Keratinocyte (primary cell): Measurements from ENCODE around the gene TMPRSS13. TPM values are rescaled to one million over a fixed set of nuclear protein-coding genes. Genes with fewer than 3 reads are reported as not detected.
A peak's percentile ranks its signal among the peaks of the same experiment; 100 is the strongest.
"Not testable (repeated sequence)": the region's sequence is repeated elsewhere in the genome, so short reads cannot be mapped to it uniquely, and the experiment has no call there.

ENCODE experiments used
- DNase-seq: peaks from one replicate; pipeline ENCODE4 v3.0.0-alpha.2; 2011; ENCODE audit warnings: low read depth, missing footprints, low spot score
- FAIRE-seq: peaks from 2 replicates; lab custom pipeline; 2011; peaks lifted over from hg19 to GRCh38; lab: Jason Lieb, UNC
- H2AFZ ChIP-seq: 2 replicates; pipeline ENCODE4 v1.6.0; 2012; ENCODE audit warnings: low read length, control low read depth, inconsistent platforms; ENCODE audit not compliant: control insufficient read depth
- H3K27ac ChIP-seq: 2 replicates; pipeline ENCODE4 v1.5.1; 2011; ENCODE audit warnings: low read length; ENCODE audit not compliant: control insufficient read depth, insufficient read depth
- H3K27me3 ChIP-seq: 3 replicates; pipeline ENCODE4 v1.6.0; 2011; ENCODE audit warnings: low read length; ENCODE audit not compliant: control insufficient read depth, insufficient read depth; ENCODE audit errors: extremely low read depth
- H3K36me3 ChIP-seq, 2 experiments: 2 replicates in 1 of 2; 3 replicates in 1 of 2; pipeline ENCODE4 v1.5.1; 2011; ENCODE audit warnings: low read length in 2 of 2, mild to moderate bottlenecking in 1 of 2; ENCODE audit not compliant: control insufficient read depth in 2 of 2, insufficient read depth in 2 of 2; ENCODE audit errors: extremely low read depth in 1 of 2
- H3K4me1 ChIP-seq: 3 replicates; pipeline ENCODE4 v1.5.1; 2011; ENCODE audit warnings: low read length; ENCODE audit not compliant: control insufficient read depth, insufficient read depth; ENCODE audit errors: extremely low read depth
- H3K4me2 ChIP-seq: 3 replicates; pipeline ENCODE4 v1.6.0; 2011; ENCODE audit warnings: low read depth, low read length; ENCODE audit not compliant: control insufficient read depth, insufficient read depth; ENCODE audit errors: extremely low read depth
- H3K4me3 ChIP-seq, 3 experiments: fragments of 200-600 bp in 1 of 3; sonication (generic) in 1 of 3; 2 replicates in 2 of 3; 3 replicates in 1 of 3; pipeline ENCODE4 v1.5.1; 2011 to 2016; ENCODE audit warnings: low read length in 3 of 3, mild to moderate bottlenecking in 3 of 3, control low read depth in 2 of 3, inconsistent platforms in 1 of 3, low read depth in 1 of 3, mixed read lengths in 1 of 3, mixed run types in 1 of 3, moderate library complexity in 1 of 3; ENCODE audit not compliant: control insufficient read depth in 2 of 3, insufficient read depth in 2 of 3; ENCODE audit errors: extremely low read depth in 1 of 3
- H3K79me2 ChIP-seq: 2 replicates; pipeline ENCODE4 v1.6.0; 2012; ENCODE audit warnings: low read length; ENCODE audit not compliant: control insufficient read depth, insufficient read depth
- H3K9ac ChIP-seq: 3 replicates; pipeline ENCODE4 v1.6.0; 2011; ENCODE audit warnings: low read length; ENCODE audit not compliant: control insufficient read depth, insufficient read depth; ENCODE audit errors: extremely low read depth
- H3K9me1 ChIP-seq: 3 replicates; pipeline ENCODE4 v1.6.0; 2011; ENCODE audit warnings: low read length; ENCODE audit not compliant: control insufficient read depth, insufficient read depth; ENCODE audit errors: extremely low read depth
- H3K9me3 ChIP-seq: 2 replicates; pipeline ENCODE4 v1.5.1; 2012; ENCODE audit warnings: low read depth, low read length; ENCODE audit not compliant: control insufficient read depth
- H4K20me1 ChIP-seq: 3 replicates; pipeline ENCODE4 v1.6.0; 2011; ENCODE audit warnings: low read length; ENCODE audit not compliant: control insufficient read depth, insufficient read depth; ENCODE audit errors: extremely low read depth
- EZH2 ChIP-seq: IDR thresholded peaks from one replicate; pipeline ENCODE4 v1.6.1; 2012; ENCODE audit warnings: inconsistent platforms, mild to moderate bottlenecking, low read length, moderate library complexity
- dilution Hi-C: fragments of 300-500 bp; cut with MboI; formaldehyde crosslinking; loops from one replicate; pipeline ENCODE4 v1.7.0; 2020; ENCODE audit warnings: low sequenced_read_pairs; ENCODE audit not compliant: extremely low pct_ligation_motif_present
- polyA minus RNA-seq, 3 experiments: library from RNA; depleted of rRNA, polyadenylated mRNA; stranded (reverse); fragments of >200 nt; gene quantifications; 1 replicate in 1 of 3; 2 replicates in 1 of 3; 3 replicates in 1 of 3; pipeline ENCODE4 v1.2.3, GENCODE V29; 2011
- polyA plus RNA-seq, 5 experiments: library from polyadenylated mRNA; depleted of rRNA in 3 of 5; stranded (reverse) in 3 of 5; stranded (forward) in 1 of 5; unstranded in 1 of 5; fragments of >200 nt; gene quantifications; 1 replicate in 1 of 5; 2 replicates in 3 of 5; 3 replicates in 1 of 5; pipeline versions ENCODE4 v1.2.1 to v1.2.3, GENCODE V29; 2011 to 2012; ENCODE audit warnings: missing spikeins in 2 of 5, low read depth in 1 of 5, low replicate concordance in 1 of 5
- TF ChIP-seq, protein P1 (sequence below), 3 experiments: IDR thresholded peaks in 1 of 3; conservative IDR thresholded peaks in 1 of 3; optimal IDR thresholded peaks in 1 of 3; 2 replicates in 2 of 3; 3 replicates in 1 of 3; pipeline versions ENCODE3 to v1.5.1; 2011; ENCODE audit warnings: low read length in 3 of 3, mild to moderate bottlenecking in 3 of 3, moderate library complexity in 2 of 3, control low read depth in 1 of 3, inconsistent platforms in 1 of 3; ENCODE audit not compliant: insufficient read depth in 2 of 3; ENCODE audit errors: extremely low read depth in 1 of 3

TMPRSS13 gene
- polyA plus RNA-seq, result 0.95 to 5.2 TPM (median 1.8 TPM) in 3 replicates
- 13.2 TPM for polyA plus RNA-seq (2011; ENCODE audit: low read depth)
- 0.85 and 0.90 TPM in 2 replicates for polyA plus RNA-seq (2011; cell fraction: cytosol; rRNA removed)
- 1.3 and 1.4 TPM in 2 replicates for polyA plus RNA-seq (2011; cell fraction: nucleus; rRNA removed)
- 0.97 and 18.9 TPM in 2 replicates for polyA plus RNA-seq (2012; ENCODE audit: low replicate concordance)
- 1.2 to 4.4 TPM (median 1.5 TPM) in 3 replicates for polyA minus RNA-seq
- 2.1 TPM for polyA minus RNA-seq (2011; cell fraction: cytosol; rRNA and poly(A)+ RNA removed)
- polyA minus RNA-seq (2011; cell fraction: nucleus; rRNA and poly(A)+ RNA removed), result 1.9 and 3.2 TPM in 2 replicates

DNA sequence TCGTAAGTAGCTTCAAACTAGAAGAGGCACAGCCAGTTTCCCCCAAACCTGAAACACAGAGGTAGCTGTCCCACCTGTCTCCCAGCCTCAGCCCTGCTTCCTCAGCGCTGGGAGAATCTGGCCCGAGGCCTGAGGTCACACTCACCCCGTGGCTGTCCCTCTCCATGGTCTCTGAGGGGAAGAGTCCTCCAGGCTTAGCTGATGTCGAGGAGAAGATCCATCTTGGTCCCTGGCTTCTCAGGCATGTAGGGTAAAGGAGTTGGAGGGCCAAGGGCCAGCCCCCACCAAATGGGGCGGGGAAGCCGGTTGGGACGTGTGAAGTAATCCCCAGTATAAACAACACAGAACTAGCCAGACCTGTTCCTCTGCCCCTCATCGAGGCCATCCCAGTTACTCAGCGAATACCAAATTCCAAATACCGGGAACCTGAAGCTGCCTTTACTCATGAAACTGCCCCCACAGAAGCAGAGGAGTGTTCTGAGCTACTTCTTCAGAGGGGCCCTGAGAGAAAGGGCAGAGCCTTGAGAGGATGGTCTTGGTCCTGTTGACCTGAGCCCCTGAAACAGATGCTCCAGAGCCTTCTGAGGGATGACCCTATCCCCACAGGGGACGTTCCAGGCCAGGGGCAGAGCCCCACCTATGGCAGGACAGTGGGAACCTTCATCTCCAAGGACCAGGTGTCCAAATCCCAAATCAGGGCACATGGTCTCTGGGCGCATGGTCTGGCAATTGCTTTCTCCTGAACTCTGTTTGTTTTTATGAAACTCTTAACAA is at the start of gene TMPRSS13:
TMPRSS13 (minus strand) TSS at position 261 of the 774 bp plus-strand sequence; CDS start at position 166, 95 bp downstream.
- Histone ChIP-seq H3K4me3 (peak within 1 kb of the TSS in 2 of 3 experiments; percentile 8 to 40), H3K9me1 (no peaks in the 10 kb centered on the region), H3K9ac (peak within 1 kb of the TSS; percentile 41), H4K20me1 (no peaks in the 10 kb centered on the region), H3K27me3 (no peaks in the 10 kb centered on the region), H2AFZ (peak within 1 kb of the TSS; percentile 41), H3K4me2 (peak within 1 kb of the TSS; percentile 66), H3K4me1 (peaks cover 13% of the 10 kb centered on the region), H3K36me3 (no peaks in the 10 kb centered on the region), H3K9me3 (no peaks in the 10 kb centered on the region), H3K79me2 (no peaks in the 10 kb centered on the region), H3K27ac (no peak within 1 kb of the TSS)
- TF ChIP-seq, protein P1, sequence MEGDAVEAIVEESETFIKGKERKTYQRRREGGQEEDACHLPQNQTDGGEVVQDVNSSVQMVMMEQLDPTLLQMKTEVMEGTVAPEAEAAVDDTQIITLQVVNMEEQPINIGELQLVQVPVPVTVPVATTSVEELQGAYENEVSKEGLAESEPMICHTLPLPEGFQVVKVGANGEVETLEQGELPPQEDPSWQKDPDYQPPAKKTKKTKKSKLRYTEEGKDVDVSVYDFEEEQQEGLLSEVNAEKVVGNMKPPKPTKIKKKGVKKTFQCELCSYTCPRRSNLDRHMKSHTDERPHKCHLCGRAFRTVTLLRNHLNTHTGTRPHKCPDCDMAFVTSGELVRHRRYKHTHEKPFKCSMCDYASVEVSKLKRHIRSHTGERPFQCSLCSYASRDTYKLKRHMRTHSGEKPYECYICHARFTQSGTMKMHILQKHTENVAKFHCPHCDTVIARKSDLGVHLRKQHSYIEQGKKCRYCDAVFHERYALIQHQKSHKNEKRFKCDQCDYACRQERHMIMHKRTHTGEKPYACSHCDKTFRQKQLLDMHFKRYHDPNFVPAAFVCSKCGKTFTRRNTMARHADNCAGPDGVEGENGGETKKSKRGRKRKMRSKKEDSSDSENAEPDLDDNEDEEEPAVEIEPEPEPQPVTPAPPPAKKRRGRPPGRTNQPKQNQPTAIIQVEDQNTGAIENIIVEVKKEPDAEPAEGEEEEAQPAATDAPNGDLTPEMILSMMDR (optimal IDR thresholded peaks at IDR 0.05 in 1 of 3, IDR thresholded peaks at IDR 0.05 in 1 of 3, conservative IDR thresholded peaks at IDR 0.05 in 1 of 3; ENCODE audit: extremely low read depth in 1 of 3, insufficient read depth in 2 of 3, low read length in 3 of 3), result no peak
- no peak for TF ChIP-seq EZH2
- dilution Hi-C loops, result no loop called here
- DNase-seq (peak; percentile 17), FAIRE-seq (peak; percentile 13)

DNA sequence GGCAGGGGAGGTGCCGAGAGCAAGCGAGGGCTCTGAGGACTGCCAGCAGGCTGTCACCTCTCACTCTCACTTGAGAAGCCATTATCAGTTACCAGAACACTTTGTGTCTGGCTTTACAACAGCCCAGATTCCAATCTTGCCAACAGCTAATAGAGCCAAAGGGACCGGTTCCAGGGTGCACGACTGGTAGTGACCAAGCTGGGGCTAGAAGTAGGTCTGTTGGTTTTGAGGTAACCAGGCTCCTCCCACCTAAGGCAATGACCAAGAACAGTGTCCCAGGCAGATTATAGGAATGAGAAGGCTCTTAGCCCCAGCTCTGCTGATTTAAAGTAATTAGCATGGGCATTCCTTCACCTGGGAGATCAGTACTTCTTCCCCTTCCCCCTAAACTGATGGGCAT is 49.8 kb upstream of the TMPRSS13 start:
- TF ChIP-seq, protein P1 (optimal IDR thresholded peaks at IDR 0.05 in 1 of 3, IDR thresholded peaks at IDR 0.05 in 1 of 3, conservative IDR thresholded peaks at IDR 0.05 in 1 of 3; ENCODE audit: extremely low read depth in 1 of 3, insufficient read depth in 2 of 3, low read length in 3 of 3), result no peak
- TF ChIP-seq EZH2, result no peak
- Histone ChIP-seq H3K9ac (no peak overlapping the region), H3K27me3 (peaks cover 4% of the 10 kb centered on the region), H4K20me1 (no peaks in the 10 kb centered on the region), H3K36me3 (no peaks in the 10 kb centered on the region), H3K4me3 (no peak overlapping the region), H3K4me2 (no peak overlapping the region), H3K9me3 (no peaks in the 10 kb centered on the region), H3K4me1 (no peaks in the 10 kb centered on the region), H3K9me1 (no peaks in the 10 kb centered on the region), H2AFZ (no peak overlapping the region), H3K79me2 (no peaks in the 10 kb centered on the region), H3K27ac (no peak overlapping the region)
- dilution Hi-C loops, result no loop called here
- FAIRE-seq, result no peak
- DNase-seq, result no peak

DNA sequence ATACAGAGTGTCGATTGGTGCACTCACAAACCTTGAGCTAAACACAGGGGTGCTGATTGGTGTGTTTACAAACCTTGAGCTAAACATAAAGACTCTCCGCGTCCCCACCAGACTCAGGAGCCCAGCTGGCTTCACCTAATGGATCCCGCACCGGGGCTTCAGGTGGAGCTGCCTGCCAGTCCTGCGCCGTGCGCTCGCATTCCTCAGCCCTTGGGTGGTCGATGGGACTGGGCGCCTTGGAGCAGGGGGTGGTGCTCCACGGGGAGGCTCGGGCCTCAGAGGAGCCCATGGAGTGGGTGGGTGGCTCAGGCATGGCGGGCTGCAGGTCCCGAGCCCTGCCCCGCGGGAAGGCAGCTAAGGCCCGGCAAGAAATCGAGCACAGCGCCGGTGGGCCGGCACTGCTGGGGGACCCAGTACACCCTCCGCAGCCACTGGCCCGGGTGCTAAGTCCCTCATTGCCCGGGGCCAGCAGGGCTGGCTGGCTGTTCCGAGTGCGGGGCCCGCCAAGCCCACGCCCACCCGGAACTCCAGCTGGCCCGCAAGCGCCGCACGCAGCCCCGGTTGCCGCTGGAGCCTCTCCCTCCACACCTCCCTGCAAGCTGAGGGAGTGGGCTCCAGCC is 49.2 kb upstream of the TMPRSS13 start:
- H3K9ac ChIP-seq, H3K27me3 ChIP-seq, H3K79me2 ChIP-seq, H3K9me1 ChIP-seq, dilution Hi-C loops, H3K4me3 ChIP-seq, H3K27ac ChIP-seq, FAIRE-seq, H3K4me1 ChIP-seq, DNase-seq, H4K20me1 ChIP-seq, H3K4me2 ChIP-seq, H3K9me3 ChIP-seq, H2AFZ ChIP-seq, H3K36me3 ChIP-seq: not testable (repeated sequence)
